Ovary (tissue), 3 donors: ENCODE measurements around the gene ACO2.

Experiments used
- EP300 ChIP-seq: sonication (generic); formaldehyde crosslinking; IDR thresholded peaks from one replicate; pipeline ENCODE4 v1.6.1; 2017; ENCODE audit warnings: antibody characterized with exemption
- POLR2A ChIP-seq: fragments of 450-650 bp; IDR thresholded peaks from one replicate; pipeline ENCODE4 v1.6.1; 2017; ENCODE audit warnings: antibody characterized with exemption, mild to moderate bottlenecking, moderate library complexity
- TF ChIP-seq, protein P1 (sequence below), 3 donors: fragments of 450-650 bp in 2 of 3; fragments of 200-600 bp in 1 of 3; IDR thresholded peaks; one replicate each; pipeline versions ENCODE4 v1.5.1 to v1.8.0; 2016 to 2022; ENCODE audit warnings: antibody characterized with exemption in 3 of 3, mild to moderate bottlenecking in 1 of 3
- donor health status: DM: no; HTN: no; CAD: no.

DNA sequence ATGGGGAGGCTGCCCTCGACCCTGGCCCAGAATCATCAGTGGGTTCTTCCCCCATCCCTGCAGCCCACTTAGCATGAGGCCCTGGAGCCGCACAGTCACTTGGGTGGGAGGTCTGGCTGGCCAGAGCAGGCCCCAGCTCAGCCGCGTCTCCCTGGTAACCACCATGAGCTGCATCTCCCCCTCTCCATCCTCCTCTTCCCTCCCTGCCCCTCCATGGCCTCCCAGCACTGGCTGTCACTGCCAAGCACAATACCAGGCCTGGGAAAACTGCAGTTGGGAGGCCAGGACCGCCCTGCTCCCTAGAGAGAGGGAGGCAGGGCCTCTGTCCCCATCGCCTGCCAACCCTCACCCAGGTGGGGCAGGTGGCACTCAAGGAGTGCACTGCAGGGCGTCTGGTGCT lies 99.9 kb downstream of the ACO2 start:
- TF ChIP-seq, protein P1, sequence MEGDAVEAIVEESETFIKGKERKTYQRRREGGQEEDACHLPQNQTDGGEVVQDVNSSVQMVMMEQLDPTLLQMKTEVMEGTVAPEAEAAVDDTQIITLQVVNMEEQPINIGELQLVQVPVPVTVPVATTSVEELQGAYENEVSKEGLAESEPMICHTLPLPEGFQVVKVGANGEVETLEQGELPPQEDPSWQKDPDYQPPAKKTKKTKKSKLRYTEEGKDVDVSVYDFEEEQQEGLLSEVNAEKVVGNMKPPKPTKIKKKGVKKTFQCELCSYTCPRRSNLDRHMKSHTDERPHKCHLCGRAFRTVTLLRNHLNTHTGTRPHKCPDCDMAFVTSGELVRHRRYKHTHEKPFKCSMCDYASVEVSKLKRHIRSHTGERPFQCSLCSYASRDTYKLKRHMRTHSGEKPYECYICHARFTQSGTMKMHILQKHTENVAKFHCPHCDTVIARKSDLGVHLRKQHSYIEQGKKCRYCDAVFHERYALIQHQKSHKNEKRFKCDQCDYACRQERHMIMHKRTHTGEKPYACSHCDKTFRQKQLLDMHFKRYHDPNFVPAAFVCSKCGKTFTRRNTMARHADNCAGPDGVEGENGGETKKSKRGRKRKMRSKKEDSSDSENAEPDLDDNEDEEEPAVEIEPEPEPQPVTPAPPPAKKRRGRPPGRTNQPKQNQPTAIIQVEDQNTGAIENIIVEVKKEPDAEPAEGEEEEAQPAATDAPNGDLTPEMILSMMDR (IDR thresholded peaks at IDR 0.05): no peak
- TF ChIP-seq EP300 (no peak), POLR2A (no peak)
